Activated CD4-positive, alpha-beta memory T cell treated with anti-CD3 and anti-CD28 coated beads, Interleukin-2, amount 10 ng/mL, durations not matched to agents 7 days and 5 days (primary cell): Measurements from ENCODE around the gene GLIS1. TPM values are rescaled to one million over a fixed set of nuclear protein-coding genes. Genes with fewer than 3 reads are reported as not detected.

Experiments used
- CTCF ChIA-PET: fragments of 350-600 bp; sonication (Branson Sonifier 250); formaldehyde crosslinking; loops from one replicate; lab custom pipeline; 2021; ENCODE audit warnings: antibody characterized with exemption, inconsistent platforms; lab: Charles Lee
- POLR2A ChIA-PET: fragments of 350-600 bp; sonication (Branson Sonifier 250); formaldehyde crosslinking; loops from one replicate; lab custom pipeline; 2021; ENCODE audit warnings: antibody characterized with exemption; lab: Charles Lee
- DNase-seq: peaks from one replicate; pipeline ENCODE4 v3.0.0-alpha.2; 2020
- H3K27ac Mint-ChIP-seq: one replicate; pipeline ENCODE4 v1.8.0; 2021; ENCODE audit warnings: mild to moderate bottlenecking, mixed read lengths
- H3K27me3 Mint-ChIP-seq: one replicate; pipeline ENCODE4 v1.8.0; 2021; ENCODE audit warnings: mixed read lengths
- H3K36me3 Mint-ChIP-seq: one replicate; pipeline ENCODE4 v1.8.0; 2021; ENCODE audit warnings: low read depth, mixed read lengths
- H3K4me1 Mint-ChIP-seq: one replicate; pipeline ENCODE4 v1.8.0; 2021; ENCODE audit warnings: mixed read lengths
- H3K4me3 Mint-ChIP-seq: one replicate; pipeline ENCODE4 v1.8.0; 2021; ENCODE audit warnings: mild to moderate bottlenecking, mixed read lengths
- H3K9me3 Mint-ChIP-seq: one replicate; pipeline ENCODE4 v1.8.0; 2021; ENCODE audit warnings: mixed read lengths
- total RNA-seq, 2 experiments: library from RNA; stranded (reverse); gene quantifications; one replicate each; pipeline ENCODE4 v1.2.3, GENCODE V29; 2021

GLIS1 gene
- total RNA-seq, 2 experiments from 2014 or later = not detected

DNA sequence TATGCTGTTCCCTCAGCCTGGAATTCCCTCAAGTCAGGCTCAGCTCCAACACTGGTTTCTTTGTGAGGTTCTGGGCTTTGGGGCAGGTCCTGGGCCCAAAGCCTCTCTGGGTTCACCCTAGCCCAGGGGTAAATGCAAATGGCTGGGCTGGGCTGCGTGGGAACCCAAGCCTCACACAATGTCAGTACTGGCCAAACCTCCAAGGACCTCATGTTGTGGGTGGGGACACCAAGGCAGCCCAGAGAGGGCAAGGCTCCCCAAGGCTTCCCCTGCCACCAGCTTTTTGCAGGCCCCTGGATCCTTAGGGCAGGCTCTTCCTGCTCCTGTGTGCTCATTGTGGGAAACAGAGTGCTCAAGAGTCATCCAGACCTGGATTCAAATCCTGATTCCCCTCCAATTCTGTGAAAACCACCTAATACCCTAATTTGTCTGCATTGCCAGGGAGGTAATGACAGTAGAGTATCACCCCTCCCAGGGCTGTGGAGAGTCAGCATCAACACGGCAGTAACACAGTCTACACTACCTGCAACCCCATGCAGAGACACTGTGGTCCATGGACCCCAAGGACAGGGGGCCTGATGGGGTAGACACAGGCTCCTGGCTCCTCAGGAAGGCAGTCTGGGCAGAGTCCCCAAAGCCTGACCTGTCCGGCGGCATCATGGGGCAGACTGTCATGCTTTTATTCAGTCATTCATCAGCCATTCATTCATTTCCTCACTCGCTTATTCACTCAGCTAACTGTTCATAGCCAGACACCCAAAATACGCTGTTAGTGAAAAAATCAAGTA, 194.0 kb downstream of the GLIS1 start:
- no peak overlapping the region for H3K27ac Mint-ChIP-seq
- no peaks in the 10 kb centered on the region for H3K36me3 Mint-ChIP-seq
- H3K9me3 Mint-ChIP-seq = no peaks in the 10 kb centered on the region
- peaks cover 7% of the 10 kb centered on the region for H3K27me3 Mint-ChIP-seq
- DNase-seq = no peak
- ChIA-PET CTCF (no interaction called here), POLR2A (no interaction called here)
- no peaks in the 10 kb centered on the region for H3K4me1 Mint-ChIP-seq
- H3K4me3 Mint-ChIP-seq = no peak overlapping the region

GRCh38 chr1:53543778-53544695, 194.9 kb downstream of the GLIS1 start:
- H3K4me1 Mint-ChIP-seq = no peaks in the 10 kb centered on the region
- H3K9me3 Mint-ChIP-seq = no peaks in the 10 kb centered on the region
- peaks cover 3% of the 10 kb centered on the region for H3K27me3 Mint-ChIP-seq
- H3K27ac Mint-ChIP-seq = no peak overlapping the region
- H3K4me3 Mint-ChIP-seq = no peak overlapping the region
- H3K36me3 Mint-ChIP-seq = no peaks in the 10 kb centered on the region
- DNase-seq = no peak
- POLR2A ChIA-PET = no interaction called here
- CTCF ChIA-PET = no interaction called here

DNA sequence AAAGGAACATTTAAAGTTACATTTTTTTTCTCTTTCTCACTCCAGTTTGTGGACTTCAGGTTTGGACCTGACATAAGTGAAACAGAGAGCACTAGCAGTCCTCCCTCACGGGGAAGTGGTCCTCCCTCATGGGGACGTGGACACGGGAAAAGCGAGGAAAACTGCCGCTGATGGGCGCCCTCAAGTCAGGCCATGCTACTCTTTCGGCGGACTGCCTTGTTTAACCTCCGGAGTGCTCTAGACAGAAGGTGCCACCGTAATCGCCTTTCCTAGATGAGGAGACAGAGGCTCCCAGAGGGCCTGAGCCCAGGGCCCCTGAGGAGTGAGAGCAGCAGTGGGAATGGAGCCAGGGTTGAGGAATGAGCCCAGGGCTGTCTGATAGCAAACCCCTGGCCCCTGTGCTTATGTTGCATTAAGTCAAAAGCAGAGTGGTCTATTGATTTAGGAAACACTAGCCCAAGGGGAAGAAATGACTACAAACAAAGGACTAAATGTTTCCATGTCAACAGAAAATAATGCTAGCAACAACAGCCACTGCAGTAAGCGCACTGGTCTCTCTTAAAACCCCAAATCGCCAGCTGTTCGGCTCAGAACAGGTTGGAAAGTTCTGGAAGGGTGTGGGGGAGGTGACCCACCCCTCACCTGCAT, 195.7 kb downstream of the GLIS1 start:
- ChIA-PET CTCF (no interaction called here), POLR2A (no interaction called here)
- H3K27me3 Mint-ChIP-seq = no peaks in the 10 kb centered on the region
- H3K9me3 Mint-ChIP-seq = no peaks in the 10 kb centered on the region
- DNase-seq = no peak
- no peak overlapping the region for H3K4me3 Mint-ChIP-seq
- no peaks in the 10 kb centered on the region for H3K36me3 Mint-ChIP-seq
- H3K4me1 Mint-ChIP-seq = no peaks in the 10 kb centered on the region
- H3K27ac Mint-ChIP-seq = no peak overlapping the region

- POLR2A ChIA-PET = no interaction called here
- no peaks in the 10 kb centered on the region for H3K4me1 Mint-ChIP-seq
Measured at GRCh38 chr1:53542551-53542950, 196.4 kb downstream of the GLIS1 start.

GRCh38 chr1:53541761-53542550, 197.0 kb downstream of the GLIS1 start:
- H3K27ac Mint-ChIP-seq = no peak overlapping the region
- POLR2A ChIA-PET = no interaction called here

More at GRCh38 chr1:53542551-53542950, 196.4 kb downstream of the GLIS1 start:
- Mint-ChIP-seq H3K9me3 (no peaks in the 10 kb centered on the region), H3K4me3 (no peak overlapping the region), H3K36me3 (no peaks in the 10 kb centered on the region), H3K27ac (no peak overlapping the region), H3K27me3 (no peaks in the 10 kb centered on the region)
- DNase-seq = no peak
- CTCF ChIA-PET = no interaction called here

DNA sequence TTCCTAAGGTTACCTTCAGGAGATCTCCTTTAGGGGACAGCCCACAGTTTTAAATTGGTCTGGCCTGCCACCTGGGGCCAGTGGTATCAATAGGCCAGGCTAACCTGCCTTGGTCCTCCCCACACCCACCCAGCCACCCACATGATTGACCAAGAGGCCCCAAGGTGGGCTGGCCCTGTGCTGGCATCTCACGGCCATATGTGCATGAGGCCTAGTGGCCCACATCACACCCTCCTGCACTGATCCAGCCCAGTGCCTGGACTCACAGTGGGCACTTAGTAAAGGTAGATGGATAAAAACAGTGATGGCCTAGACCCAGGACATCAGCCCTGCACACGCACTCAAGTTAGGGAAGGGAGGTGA, 197.7 kb downstream of the GLIS1 start:
- Mint-ChIP-seq H3K4me1 (no peaks in the 10 kb centered on the region), H3K4me3 (no peak overlapping the region), H3K27ac (no peak overlapping the region), H3K36me3 (no peaks in the 10 kb centered on the region), H3K27me3 (no peaks in the 10 kb centered on the region), H3K9me3 (no peaks in the 10 kb centered on the region)
- DNase-seq = no peak
- POLR2A ChIA-PET = no interaction called here
- CTCF ChIA-PET = interaction anchor here (0.9 kb wide), 1 partner anchor 34 kb away, joined by 3 read pairs; no protein-coding TSS in a partner anchor

More at GRCh38 chr1:53541761-53542550, 197.0 kb downstream of the GLIS1 start:
- H3K9me3 Mint-ChIP-seq = no peaks in the 10 kb centered on the region
- no peaks in the 10 kb centered on the region for H3K4me1 Mint-ChIP-seq
- CTCF ChIA-PET = interaction anchor here (0.9 kb wide), 1 partner anchor 33 kb away, joined by 3 read pairs; no protein-coding TSS in a partner anchor
- no peak overlapping the region for H3K4me3 Mint-ChIP-seq
- H3K27me3 Mint-ChIP-seq = no peaks in the 10 kb centered on the region
- H3K36me3 Mint-ChIP-seq = no peaks in the 10 kb centered on the region
- no peak for DNase-seq

GRCh38 chr1:53540604-53541262, 198.2 kb downstream of the GLIS1 start:
- H3K27ac Mint-ChIP-seq = no peak overlapping the region
- DNase-seq = no peak

DNA sequence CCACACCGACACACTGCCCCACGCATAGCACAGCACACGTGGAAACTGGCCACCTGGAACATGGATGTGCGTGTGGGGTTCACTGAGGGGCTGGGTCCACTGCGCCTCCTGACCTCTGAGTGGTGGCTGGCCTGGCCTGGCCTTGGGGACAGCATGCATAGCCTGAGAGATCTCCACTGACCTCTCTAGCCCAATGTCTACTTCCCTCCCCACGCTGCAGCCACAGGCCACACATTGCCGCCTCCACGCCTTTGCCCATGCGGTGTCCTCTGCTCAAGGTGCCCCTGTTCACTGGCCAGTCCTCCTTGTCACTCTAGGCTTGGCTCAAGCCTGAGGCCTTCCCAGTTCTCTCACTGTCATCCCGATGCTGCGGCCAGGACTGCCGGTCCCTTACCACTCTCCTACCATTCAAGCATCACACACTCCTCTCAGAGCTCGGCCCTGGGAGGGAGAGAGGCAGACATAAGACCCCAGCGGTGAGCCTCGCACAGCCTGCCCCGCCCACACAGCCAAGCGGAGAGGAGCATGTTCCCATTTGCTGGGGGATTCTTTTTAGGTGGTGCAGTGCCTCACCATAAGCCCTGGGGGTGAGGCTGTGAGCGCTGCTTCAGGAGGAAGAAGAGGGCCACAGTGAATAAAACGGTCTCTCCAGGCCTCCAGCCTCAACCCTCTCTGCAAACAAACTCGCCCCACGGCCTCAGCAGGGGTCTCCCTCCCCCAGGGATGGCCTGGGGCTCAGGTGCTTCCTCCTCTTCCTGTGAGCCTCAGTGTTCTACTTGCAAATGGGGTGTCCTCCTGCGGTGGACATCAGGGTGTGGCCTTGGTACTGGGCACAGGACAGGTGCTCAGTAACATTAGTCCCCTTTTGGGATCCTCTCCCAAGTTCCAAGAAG, 199.0 kb downstream of the GLIS1 start:
- CTCF ChIA-PET = no interaction called here

More at GRCh38 chr1:53540604-53541262, 198.2 kb downstream of the GLIS1 start:
- H3K27me3 Mint-ChIP-seq = no peaks in the 10 kb centered on the region
- ChIA-PET POLR2A (no interaction called here), CTCF (no interaction called here)
- H3K9me3 Mint-ChIP-seq = no peaks in the 10 kb centered on the region
- no peaks in the 10 kb centered on the region for H3K36me3 Mint-ChIP-seq
- no peak overlapping the region for H3K4me3 Mint-ChIP-seq
- H3K4me1 Mint-ChIP-seq = no peaks in the 10 kb centered on the region

GRCh38 chr1:53539226-53539625, 199.7 kb downstream of the GLIS1 start:
- Mint-ChIP-seq H3K27ac (no peak overlapping the region), H3K4me3 (no peak overlapping the region)
- POLR2A ChIA-PET = no interaction called here

More for the DNA sequence above, 199.0 kb downstream of the GLIS1 start:
- no peak overlapping the region for H3K27ac Mint-ChIP-seq
- H3K4me3 Mint-ChIP-seq = no peak overlapping the region
- POLR2A ChIA-PET = no interaction called here
- no peaks in the 10 kb centered on the region for H3K27me3 Mint-ChIP-seq
- no peak for DNase-seq
- H3K36me3 Mint-ChIP-seq = no peaks in the 10 kb centered on the region
- no peaks in the 10 kb centered on the region for H3K9me3 Mint-ChIP-seq
- H3K4me1 Mint-ChIP-seq = no peaks in the 10 kb centered on the region

GRCh38 chr1:53536606-53537005, 202.4 kb downstream of the GLIS1 start:
- Mint-ChIP-seq H3K4me3 (no peak overlapping the region), H3K36me3 (no peaks in the 10 kb centered on the region), H3K4me1 (no peaks in the 10 kb centered on the region), H3K9me3 (no peaks in the 10 kb centered on the region), H3K27me3 (peaks cover 5% of the 10 kb centered on the region), H3K27ac (no peak overlapping the region)
- ChIA-PET CTCF (no interaction called here), POLR2A (no interaction called here)
- DNase-seq = no peak

More at GRCh38 chr1:53539226-53539625, 199.7 kb downstream of the GLIS1 start:
- CTCF ChIA-PET = no interaction called here
- Mint-ChIP-seq H3K36me3 (no peaks in the 10 kb centered on the region), H3K27me3 (no peaks in the 10 kb centered on the region), H3K4me1 (no peaks in the 10 kb centered on the region), H3K9me3 (no peaks in the 10 kb centered on the region)
- DNase-seq = no peak

DNA sequence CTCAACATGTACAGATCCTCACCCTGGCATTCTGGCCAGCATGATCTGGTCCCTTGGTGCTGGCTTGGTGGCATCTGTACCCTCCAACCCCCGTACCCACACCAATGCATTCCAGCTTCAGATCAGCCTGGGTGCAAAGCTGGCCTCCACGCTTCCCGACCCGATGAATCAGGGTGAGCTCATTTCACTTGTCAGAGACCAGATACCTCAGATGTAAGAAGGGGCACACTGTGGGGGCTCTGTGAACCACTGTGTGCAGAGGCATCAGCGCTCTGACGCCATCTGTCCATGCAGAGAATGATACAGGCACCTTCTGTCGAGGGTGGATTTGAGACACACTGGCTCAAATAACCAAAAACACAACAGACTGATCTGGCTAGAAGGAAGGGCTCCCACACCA, 203.1 kb downstream of the GLIS1 start:
- ChIA-PET CTCF (no interaction called here), POLR2A (no interaction called here)
- no peak for DNase-seq
- Mint-ChIP-seq H3K36me3 (no peaks in the 10 kb centered on the region), H3K4me3 (no peak overlapping the region), H3K4me1 (no peaks in the 10 kb centered on the region), H3K9me3 (no peaks in the 10 kb centered on the region), H3K27ac (no peak overlapping the region), H3K27me3 (peaks cover 5% of the 10 kb centered on the region)
